Measurements from ENCODE around the gene GALNT6. TPM values are rescaled to one million over a fixed set of nuclear protein-coding genes. Genes with fewer than 3 reads are reported as not detected.
"Not testable (repeated sequence)": the region's sequence is repeated elsewhere in the genome, so short reads cannot be mapped to it uniquely, and the experiment has no call there.

GALNT6 gene
- total RNA-seq, 2 donors from 2014 or later: 3.6 to 4.4 TPM

DNA sequence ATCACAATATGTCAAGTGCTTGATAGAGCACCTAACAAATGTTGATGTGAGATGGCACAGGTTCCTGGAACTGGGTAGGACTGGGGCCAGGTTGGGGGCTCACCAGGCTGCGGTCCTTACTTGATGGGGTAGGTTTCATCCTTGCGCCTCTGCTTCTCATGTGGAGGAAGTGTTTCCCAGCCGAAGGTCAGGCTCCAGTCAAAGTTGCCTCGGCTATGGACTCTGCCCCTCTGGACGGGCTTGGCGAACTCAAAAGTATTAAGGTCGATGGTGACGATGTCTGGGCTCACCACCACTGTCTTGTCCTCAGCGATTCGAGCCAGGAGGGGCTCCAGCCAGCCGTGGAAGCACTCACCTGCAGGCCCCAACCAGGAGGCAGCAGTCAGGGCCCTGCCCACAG, 27.2 kb downstream of the GALNT6 start:
- no peak for ATAC-seq
- intact Hi-C loops (cut with DNase I): no loop called here
- no peak for DNase-seq

DNA sequence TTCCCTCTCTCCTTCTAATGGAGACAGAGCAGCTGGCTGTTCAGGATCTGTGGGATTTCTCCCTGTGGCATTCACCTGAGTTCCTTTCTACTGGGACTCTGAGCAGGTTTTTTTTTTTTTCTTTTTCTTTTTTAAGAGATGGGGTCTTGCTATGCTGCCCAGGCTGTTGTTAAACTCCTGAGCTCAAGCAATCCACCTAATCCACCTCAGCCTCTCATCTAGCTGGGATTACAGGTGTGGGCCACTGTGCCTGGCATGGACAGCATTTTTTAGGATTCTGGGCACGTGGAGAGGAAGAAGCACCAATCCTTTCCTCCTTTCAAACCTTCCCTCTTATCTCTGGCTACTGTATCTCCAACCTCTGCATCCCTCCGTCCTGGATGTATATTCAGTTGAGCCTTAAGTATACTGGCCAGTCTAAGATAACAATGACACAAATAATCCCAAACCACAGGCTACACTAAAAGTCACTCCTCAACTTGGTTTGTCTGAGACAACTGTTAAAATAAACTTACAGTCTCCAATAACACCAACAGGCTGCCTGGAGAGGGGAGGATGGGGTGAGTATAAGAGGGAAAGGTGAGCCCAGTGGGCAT, 28.4 kb downstream of the GALNT6 start:
- intact Hi-C loops (cut with DNase I): no loop called here
- ATAC-seq (no peak), DNase-seq (no peak)

GRCh38 chr12:51362307-51362706, 28.9 kb downstream of the GALNT6 start:
- intact Hi-C loops (cut with DNase I): no loop called here
- DNase-seq (no peak), ATAC-seq (no peak)

GRCh38 chr12:51361161-51362016, 29.8 kb downstream of the GALNT6 start:
- no peak for DNase-seq
- no peak for ATAC-seq
- intact Hi-C loops (cut with DNase I): no loop called here

DNA sequence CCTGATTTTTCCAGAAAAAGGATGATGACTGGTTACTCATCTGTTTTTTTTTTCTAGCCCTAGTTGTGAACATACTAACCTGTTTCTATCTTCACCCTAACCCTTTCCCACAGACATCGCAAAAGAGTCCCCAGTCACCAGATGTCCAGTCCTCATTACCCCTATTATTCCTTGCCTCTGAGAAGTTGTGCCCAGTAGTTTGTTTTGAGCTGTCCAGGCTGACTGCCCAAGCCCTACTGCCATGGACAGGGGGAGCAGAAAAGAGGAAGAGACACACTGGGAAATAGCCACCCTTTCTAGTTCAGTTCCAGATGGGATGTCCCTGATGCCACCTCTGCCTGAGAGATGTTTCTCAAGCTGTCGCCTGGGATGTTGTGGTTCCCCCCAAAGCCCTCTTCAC, 30.9 kb downstream of the GALNT6 start:
- intact Hi-C loops (cut with DNase I): no loop called here
- no peak for ATAC-seq

DNA sequence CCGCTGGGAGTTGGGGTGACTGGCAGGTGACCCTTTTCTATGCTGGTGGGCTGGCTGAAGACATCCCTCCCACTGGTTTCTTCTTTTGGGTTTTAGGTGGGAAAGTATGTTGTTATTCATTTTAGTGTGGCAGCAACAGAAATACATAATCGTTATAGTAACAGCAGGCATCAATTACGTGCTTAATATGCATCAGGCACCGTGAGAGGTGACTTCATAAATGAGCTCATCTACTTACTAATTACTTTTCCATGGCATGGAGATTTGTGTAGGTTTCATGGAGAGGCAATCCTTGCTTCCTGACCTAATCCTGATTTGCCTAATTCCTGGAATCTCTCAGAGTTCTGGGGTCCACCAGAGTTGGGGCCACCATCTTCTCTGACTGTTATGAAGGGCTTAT, 31.4 kb downstream of the GALNT6 start:
- intact Hi-C loops (cut with DNase I): no loop called here
- ATAC-seq: no peak
- no peak for DNase-seq

More for the DNA sequence above, 30.9 kb downstream of the GALNT6 start:
- no peak for DNase-seq

GRCh38 chr12:51358496-51358895, 32.7 kb downstream of the GALNT6 start:
- intact Hi-C loops (cut with DNase I): no loop called here
- DNase-seq: no peak
- ATAC-seq: no peak

- ATAC-seq (no peak), DNase-seq (no peak)
- intact Hi-C loops (cut with DNase I): no loop called here
Measured at GRCh38 chr12:51357374-51358047, 33.7 kb downstream of the GALNT6 start.

GRCh38 chr12:51351913-51352532, 39.2 kb downstream of the GALNT6 start:
- intact Hi-C loops (cut with DNase I): no loop called here
- DNase-seq: no peak
- ATAC-seq: peak in 1 of 2 donors; percentile 46

DNA sequence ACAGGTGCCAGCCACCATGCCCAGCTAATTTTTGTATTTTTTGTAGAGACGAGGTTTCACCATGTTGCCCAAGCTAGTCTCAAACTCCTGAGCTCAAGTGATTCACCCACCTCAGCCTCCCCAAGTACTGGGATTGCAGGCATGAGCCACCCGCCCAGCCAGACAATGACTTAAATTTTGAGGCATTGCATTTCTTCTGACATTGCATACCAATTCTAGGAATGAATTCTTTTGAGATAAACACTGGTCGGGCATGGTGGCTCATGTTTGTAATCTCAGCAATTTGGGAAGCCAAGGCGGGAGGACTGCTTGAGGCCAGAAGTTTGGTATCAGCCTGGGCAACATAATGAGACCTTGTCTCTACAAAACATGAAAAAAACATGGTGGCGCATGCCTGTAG, 42.2 kb downstream of the GALNT6 start:
- intact Hi-C loops (cut with DNase I): no loop called here
- ATAC-seq (no peak), DNase-seq (no peak)

- DNase-seq (no peak), ATAC-seq (no peak)
- intact Hi-C loops (cut with DNase I): no loop called here
Measured at GRCh38 chr12:51348116-51348515, 43.1 kb downstream of the GALNT6 start.

GRCh38 chr12:51346581-51346980, 44.6 kb downstream of the GALNT6 start, which contains the start of gene CELA1:
Gene CELA1, minus strand, starts transcription at chr12:51346679. Its CDS starts 41 bp downstream, at chr12:51346638.
- DNase-seq: no peak
- intact Hi-C loops (cut with DNase I): no loop called here
- no peak for ATAC-seq

DNA sequence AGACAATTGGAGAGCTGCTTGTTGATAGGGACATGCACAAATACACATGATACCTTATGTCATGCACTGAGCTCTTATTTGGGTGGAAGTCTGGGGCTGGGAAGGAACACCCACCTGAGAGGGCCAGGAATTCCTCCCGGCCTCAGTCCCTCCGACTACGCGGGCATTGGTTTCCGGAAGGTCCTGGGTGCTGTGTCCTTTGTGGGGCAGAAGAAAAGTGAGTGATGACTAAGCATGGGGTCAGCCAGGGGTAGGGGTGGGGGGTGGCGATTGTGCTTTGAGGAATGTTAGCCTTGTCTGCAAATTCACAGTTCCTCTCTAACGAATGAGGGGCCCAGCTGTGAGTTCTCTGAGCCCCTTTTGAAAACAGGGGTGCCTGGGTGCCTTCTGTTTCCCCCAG, 45.5 kb downstream of the GALNT6 start:
- DNase-seq (no peak), ATAC-seq (no peak)
- intact Hi-C loops (cut with DNase I): no loop called here

- ATAC-seq (no peak), DNase-seq (no peak)
- intact Hi-C loops (cut with DNase I): no loop called here
Measured at GRCh38 chr12:51343201-51343600, 48.0 kb downstream of the GALNT6 start.

- ATAC-seq: no peak
- intact Hi-C loops (cut with DNase I): no loop called here
- no peak for DNase-seq
Measured at GRCh38 chr12:51342416-51342815, 48.8 kb downstream of the GALNT6 start.

DNA sequence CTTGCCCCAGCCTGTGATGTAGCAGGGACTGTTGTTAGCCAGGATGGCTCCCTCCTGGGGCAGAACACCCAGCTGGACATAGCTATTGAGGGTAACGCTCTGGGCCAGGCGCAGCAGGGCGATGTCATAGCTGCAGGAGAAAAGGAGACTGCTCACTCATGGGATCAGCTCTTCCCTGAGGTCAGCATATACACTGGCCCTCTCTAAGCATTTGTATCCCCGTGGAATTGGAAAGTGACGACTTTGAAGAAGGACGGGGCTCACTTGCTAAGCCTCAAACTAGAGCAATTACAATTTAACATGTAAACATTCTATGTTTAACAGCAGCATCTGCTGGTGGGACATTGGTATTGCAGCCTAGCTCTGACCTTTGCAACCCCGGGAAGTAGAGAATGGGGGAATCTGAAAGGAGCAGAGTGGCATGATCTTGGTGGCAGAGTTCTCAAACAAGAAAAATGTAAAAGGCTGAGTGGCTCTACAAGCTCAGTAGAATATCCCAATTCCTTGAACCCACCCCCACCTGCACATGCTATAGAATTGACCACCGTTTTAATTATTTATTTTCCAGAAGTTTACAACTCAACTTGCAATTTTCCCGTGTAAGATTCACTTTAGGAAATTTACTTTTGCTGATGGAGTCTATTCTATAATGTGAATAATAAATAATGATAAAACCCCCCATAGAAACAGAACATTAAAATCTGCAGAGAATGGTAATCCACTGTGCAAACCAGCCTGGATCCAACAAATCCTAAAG, 49.8 kb downstream of the GALNT6 start:
- peak; percentile 88 to 90 for ATAC-seq
- DNase-seq: peak; percentile 51
- intact Hi-C loops (cut with DNase I): loop anchor here in 1 of 2 donors (1.0 kb wide), 1 partner anchor 72 kb away; no protein-coding TSS in a partner anchor

- DNase-seq: no peak
- intact Hi-C loops (cut with DNase I): no loop called here
- no peak for ATAC-seq
Measured at GRCh38 chr12:51339750-51340149, 51.5 kb downstream of the GALNT6 start.

DNA sequence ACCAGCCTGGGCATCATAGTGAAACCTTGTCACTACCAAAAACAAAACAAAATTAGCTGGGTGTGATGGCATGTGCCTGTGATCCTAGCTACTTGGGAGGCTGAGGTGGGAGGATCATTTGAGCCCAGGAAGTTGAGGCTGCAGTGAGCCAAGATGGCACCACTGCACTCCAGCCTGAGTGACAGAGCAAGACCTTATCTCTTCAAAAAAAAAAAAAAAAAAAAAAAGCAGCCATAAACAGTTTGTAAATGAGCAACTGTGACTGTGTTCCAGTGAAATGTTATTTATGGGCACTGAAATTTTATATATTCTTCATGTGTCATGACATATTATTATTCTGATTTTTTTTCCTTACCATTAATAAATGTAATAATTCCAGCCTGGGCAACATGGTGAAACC, 53.9 kb downstream of the GALNT6 start:
- intact Hi-C loops (cut with DNase I); ATAC-seq; DNase-seq: not testable (repeated sequence)

DNA sequence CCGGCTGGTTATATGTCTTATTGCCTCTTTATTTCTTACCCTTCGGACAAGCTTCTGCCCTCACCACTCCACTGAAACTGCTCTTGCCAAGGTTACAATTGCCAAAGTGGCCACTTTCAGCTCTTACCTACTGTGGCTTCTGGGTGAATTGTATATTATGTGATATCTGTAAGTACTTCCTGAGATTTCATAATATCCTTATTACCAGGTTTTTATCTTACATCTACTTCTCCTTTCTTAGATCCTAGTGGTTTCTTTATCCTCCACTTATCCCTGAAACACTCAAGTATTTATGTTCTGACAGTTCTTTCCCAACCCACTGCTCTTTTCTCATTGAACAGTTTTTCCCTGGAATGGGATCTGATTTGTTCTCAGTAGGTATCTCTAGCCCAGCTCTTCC, 55.3 kb downstream of the GALNT6 start:
- DNase-seq (no peak), ATAC-seq (no peak)
- intact Hi-C loops (cut with DNase I): no loop called here

Measured in left cardiac atrium (tissue), 4 donors.